Smooth muscle cell (in vitro differentiated cells): ENCODE measurements around the gene MAN2A2. TPM values are rescaled to one million over a fixed set of nuclear protein-coding genes. Genes with fewer than 3 reads are reported as not detected.
A peak's percentile ranks its signal among the peaks of the same experiment; 100 is the strongest.

Source experiments
- DNase-seq: peaks from one replicate; lab custom pipeline; 2025; ENCODE audit not compliant: unreplicated experiment; lab: John Stamatoyannopoulos, UW
- H2AFZ ChIP-seq: fragments of 200-600 bp; sonication (generic); 2 replicates; pipeline ENCODE4 v1.6.0; 2016; ENCODE audit warnings: antibody characterized with exemption, low read depth, mild to moderate bottlenecking
- H3F3A ChIP-seq: fragments of 200-600 bp; sonication (generic); 2 replicates; pipeline ENCODE4 v1.6.0; 2017; ENCODE audit warnings: antibody characterized with exemption, low read depth
- H3K27ac ChIP-seq: fragments of 200-600 bp; sonication (generic); 2 replicates; pipeline ENCODE4 v1.5.1; 2016; ENCODE audit warnings: low read depth, mild to moderate bottlenecking
- H3K27me3 ChIP-seq: fragments of 200-600 bp; sonication (generic); 2 replicates; pipeline ENCODE4 v1.6.1; 2016; ENCODE audit warnings: low read depth, mild to moderate bottlenecking
- H3K36me3 ChIP-seq: fragments of 200-600 bp; sonication (generic); 2 replicates; pipeline ENCODE4 v1.5.1; 2016; ENCODE audit warnings: low read depth
- H3K4me1 ChIP-seq: fragments of 200-600 bp; sonication (generic); 2 replicates; pipeline ENCODE4 v1.5.1; 2016; ENCODE audit warnings: low read depth
- H3K4me2 ChIP-seq: fragments of 200-600 bp; sonication (generic); 2 replicates; pipeline ENCODE4 v1.6.0; 2016; ENCODE audit warnings: mild to moderate bottlenecking
- H3K4me3 ChIP-seq: fragments of 200-600 bp; sonication (generic); 2 replicates; pipeline ENCODE4 v1.5.1; 2016; ENCODE audit warnings: mild to moderate bottlenecking
- H3K79me2 ChIP-seq: fragments of 200-600 bp; sonication (generic); 2 replicates; pipeline ENCODE4 v1.6.0; 2016; ENCODE audit warnings: low read depth, mild to moderate bottlenecking
- H3K9ac ChIP-seq: fragments of 200-600 bp; sonication (generic); 2 replicates; pipeline ENCODE4 v1.6.0; 2016; ENCODE audit warnings: low read depth
- H3K9me3 ChIP-seq: fragments of 200-600 bp; sonication (generic); replicated peaks from 2 replicates; pipeline ENCODE4 v1.5.1; 2016; ENCODE audit warnings: low read depth
- H4K20me1 ChIP-seq: fragments of 200-600 bp; sonication (generic); 2 replicates; pipeline ENCODE4 v1.6.0; 2016; ENCODE audit warnings: low read depth
- WGBS: methylation state at CpG from one replicate; pipeline ENCODE4 v1.1.7; 2016; ENCODE audit warnings: low lambda C conversion rate; 5-methylcytosine and 5-hydroxymethylcytosine counted together
- polyA plus RNA-seq: library from polyadenylated mRNA; unstranded; fragments of >200 nt; fragmentation: Nextera tagmentation; extraction: Ambion mirVana; gene quantifications from 2 replicates; pipeline ENCODE4 v1.2.1, GENCODE V29; 2016
- total RNA-seq: library from RNA; depleted of rRNA; stranded (reverse); fragments of >200 nt; gene quantifications from 2 replicates; pipeline ENCODE4 v1.2.3, GENCODE V29; 2014
- TF ChIP-seq, protein P1 (sequence below): fragments of 200-600 bp; sonication (generic); IDR thresholded peaks from 2 replicates; pipeline ENCODE4 v1.5.1; 2017; ENCODE audit warnings: borderline replicate concordance, mild to moderate bottlenecking, antibody characterized with exemption; ENCODE audit not compliant: insufficient read depth, poor library complexity, severe bottlenecking

The MAN2A2 gene
- total RNA-seq (7.1 and 11.0 TPM in 2 replicates), polyA plus RNA-seq (9.7 and 15.3 TPM in 2 replicates)

- no peaks in the 10 kb centered on the region for H3K9me3 ChIP-seq
- peak within 1 kb of the TSS; percentile 99 for H2AFZ ChIP-seq
- H4K20me1 ChIP-seq = no peaks in the 10 kb centered on the region
- no peaks in the 10 kb centered on the region for H3K79me2 ChIP-seq
- peak within 1 kb of the TSS; percentile 39 for H3K9ac ChIP-seq
- peaks cover 7% of the 10 kb centered on the region for H3K4me1 ChIP-seq
- no peaks in the 10 kb centered on the region for H3K36me3 ChIP-seq
- no peaks in the 10 kb centered on the region for H3K27me3 ChIP-seq
- TF ChIP-seq, protein P1, sequence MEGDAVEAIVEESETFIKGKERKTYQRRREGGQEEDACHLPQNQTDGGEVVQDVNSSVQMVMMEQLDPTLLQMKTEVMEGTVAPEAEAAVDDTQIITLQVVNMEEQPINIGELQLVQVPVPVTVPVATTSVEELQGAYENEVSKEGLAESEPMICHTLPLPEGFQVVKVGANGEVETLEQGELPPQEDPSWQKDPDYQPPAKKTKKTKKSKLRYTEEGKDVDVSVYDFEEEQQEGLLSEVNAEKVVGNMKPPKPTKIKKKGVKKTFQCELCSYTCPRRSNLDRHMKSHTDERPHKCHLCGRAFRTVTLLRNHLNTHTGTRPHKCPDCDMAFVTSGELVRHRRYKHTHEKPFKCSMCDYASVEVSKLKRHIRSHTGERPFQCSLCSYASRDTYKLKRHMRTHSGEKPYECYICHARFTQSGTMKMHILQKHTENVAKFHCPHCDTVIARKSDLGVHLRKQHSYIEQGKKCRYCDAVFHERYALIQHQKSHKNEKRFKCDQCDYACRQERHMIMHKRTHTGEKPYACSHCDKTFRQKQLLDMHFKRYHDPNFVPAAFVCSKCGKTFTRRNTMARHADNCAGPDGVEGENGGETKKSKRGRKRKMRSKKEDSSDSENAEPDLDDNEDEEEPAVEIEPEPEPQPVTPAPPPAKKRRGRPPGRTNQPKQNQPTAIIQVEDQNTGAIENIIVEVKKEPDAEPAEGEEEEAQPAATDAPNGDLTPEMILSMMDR = no peak
- peak; percentile 38 for DNase-seq
- peak within 1 kb of the TSS; percentile 39 for H3K27ac ChIP-seq
- H3K4me3 ChIP-seq = peak within 1 kb of the TSS; percentile 68
- peak within 1 kb of the TSS; percentile 100 for H3K4me2 ChIP-seq
- WGBS = 2% methylated on average over 47 of the region's 81 CpGs
- H3F3A ChIP-seq = peaks cover 5% of the 10 kb centered on the region
Observed at GRCh38 chr15:90902840-90903732, at the start of gene MAN2A2. MAN2A2 (plus strand) TSS chr15:90903302; CDS start chr15:90904208, 906 bp downstream.

- Histone ChIP-seq H3K79me2 (no peaks in the 10 kb centered on the region), H4K20me1 (no peaks in the 10 kb centered on the region), H2AFZ (no peak overlapping the region), H3K9ac (no peak overlapping the region), H3K4me3 (no peak overlapping the region), H3K27ac (no peak overlapping the region), H3K27me3 (no peaks in the 10 kb centered on the region), H3K9me3 (no peaks in the 10 kb centered on the region), H3K4me2 (no peak overlapping the region), H3K4me1 (peaks cover 8% of the 10 kb centered on the region), H3K36me3 (no peaks in the 10 kb centered on the region), H3F3A (peaks cover 6% of the 10 kb centered on the region)
- 85% methylated on average over 9 of the region's 9 CpGs for WGBS
- TF ChIP-seq, protein P1 = no peak
- DNase-seq = no peak
Observed at GRCh38 chr15:90855139-90855538, 48.0 kb upstream of the MAN2A2 start.

GRCh38 chr15:90857337-90857736 is 45.8 kb upstream of the MAN2A2 start:
- no peak overlapping the region for H3K4me3 ChIP-seq

More at GRCh38 chr15:90857337-90857736, 45.8 kb upstream of the MAN2A2 start:
- Histone ChIP-seq H4K20me1 (no peaks in the 10 kb centered on the region), H3F3A (peaks cover under 1% of the 10 kb centered on the region), H3K9me3 (no peaks in the 10 kb centered on the region), H2AFZ (no peak overlapping the region), H3K9ac (no peak overlapping the region), H3K27ac (no peak overlapping the region), H3K4me1 (peaks cover 8% of the 10 kb centered on the region), H3K79me2 (no peaks in the 10 kb centered on the region), H3K36me3 (no peaks in the 10 kb centered on the region), H3K4me2 (no peak overlapping the region), H3K27me3 (no peaks in the 10 kb centered on the region)
- TF ChIP-seq, protein P1 = no peak
- 95% methylated on average over 8 of the region's 8 CpGs for WGBS
- no peak for DNase-seq
